NCI-H748 (cell line): ENCODE measurements around the gene UGT1A9.

Experiments
- DNase-seq: peaks from one replicate; lab custom pipeline; 2025; ENCODE audit not compliant: unreplicated experiment; lab: John Stamatoyannopoulos, UW

UGT1A9 gene

GRCh38 chr2:233815861-233816260, 144.2 kb downstream of the UGT1A9 start:
- DNase-seq: no peak

DNA sequence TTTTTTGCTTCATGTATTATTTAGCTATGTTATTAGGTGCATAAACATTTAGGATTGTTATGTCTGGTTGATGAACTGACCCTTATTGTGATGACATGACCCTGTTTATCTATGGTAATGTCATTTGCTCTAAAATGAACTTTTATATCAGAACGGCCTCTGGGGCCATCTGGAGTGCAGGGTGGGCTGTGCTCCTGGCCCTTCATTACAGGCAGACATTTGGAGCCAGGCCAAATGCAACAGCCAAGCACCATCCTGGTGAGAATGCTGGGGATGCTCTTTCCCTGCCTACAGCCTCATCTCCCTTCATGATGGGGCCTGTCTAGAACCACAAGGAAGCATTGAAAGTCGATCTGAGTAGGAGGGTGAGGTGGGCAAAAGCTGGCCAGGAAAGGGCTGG, 144.6 kb downstream of the UGT1A9 start:
- DNase-seq: peak; percentile 41

- no peak for DNase-seq
Observed at GRCh38 chr2:233816771-233817170, 145.1 kb downstream of the UGT1A9 start.

GRCh38 chr2:233817361-233817911, 145.7 kb downstream of the UGT1A9 start:
- DNase-seq: no peak

GRCh38 chr2:233817995-233818638, 146.4 kb downstream of the UGT1A9 start:
- DNase-seq: no peak

DNA sequence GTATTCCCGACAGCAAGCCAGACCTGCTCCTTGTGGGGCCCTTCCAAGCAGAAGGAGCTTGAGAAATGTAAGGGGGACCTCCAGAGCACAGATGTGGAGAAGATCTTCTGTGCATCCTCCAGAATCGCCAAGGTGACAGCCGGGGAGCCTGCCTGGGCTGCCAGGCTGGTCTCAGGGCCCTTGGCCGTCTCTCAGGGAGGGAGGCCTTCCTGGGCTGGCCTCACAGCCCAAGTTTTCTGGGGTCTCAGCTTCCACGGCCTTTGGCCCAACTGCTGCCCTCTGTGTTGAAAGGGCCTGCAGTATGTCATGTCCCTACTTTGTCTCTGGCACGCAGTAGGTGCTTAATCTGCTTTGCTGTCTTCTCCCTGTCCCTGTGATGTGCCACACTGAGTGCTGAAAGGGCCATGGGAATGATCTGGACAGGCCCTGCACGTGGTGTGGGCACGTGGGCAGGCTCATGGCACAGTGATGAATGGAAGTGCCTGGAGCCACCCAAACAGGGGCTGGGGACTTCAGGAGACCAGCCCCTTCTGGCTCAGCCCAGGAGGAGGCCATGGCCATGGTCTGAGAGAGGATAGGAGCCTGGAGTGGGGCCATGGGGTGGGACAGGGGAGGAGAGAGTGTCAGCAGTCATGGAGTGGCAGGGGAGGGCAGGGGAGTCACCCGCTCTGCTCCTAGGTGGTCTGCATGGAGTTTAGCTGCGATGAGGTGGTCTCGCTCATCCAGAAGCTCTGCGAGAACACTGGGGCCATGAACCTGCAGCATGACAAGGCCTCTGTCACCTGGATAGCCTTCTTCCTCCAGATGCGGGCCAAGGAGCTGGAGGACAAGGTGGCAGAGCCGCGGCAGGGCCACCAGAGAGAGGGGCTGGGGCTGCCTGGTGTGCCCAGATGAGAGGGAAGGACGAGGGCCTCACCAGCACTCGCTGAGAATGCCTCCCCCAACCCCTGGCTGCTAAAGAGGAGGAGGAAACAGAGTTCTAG, 147.2 kb downstream of the UGT1A9 start:
- DNase-seq: no peak

GRCh38 chr2:233819884-233820773, 148.4 kb downstream of the UGT1A9 start:
- no peak for DNase-seq

DNA sequence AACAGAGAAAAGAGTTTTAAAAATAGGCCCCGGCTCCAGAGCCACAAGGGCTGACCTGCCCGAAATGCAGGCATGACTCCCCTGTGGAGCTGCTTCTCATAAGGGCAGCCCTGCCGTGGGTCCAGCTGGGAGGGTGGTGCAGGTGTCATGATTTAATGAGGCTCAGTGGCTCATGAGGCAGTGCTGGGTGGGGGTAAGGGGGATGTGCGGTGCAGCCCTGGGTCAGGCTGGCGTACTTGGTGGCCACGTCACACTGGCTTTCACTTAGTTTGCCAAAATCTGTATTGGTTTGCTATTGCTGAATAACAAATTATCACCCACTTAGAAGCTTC, 149.0 kb downstream of the UGT1A9 start:
- no peak for DNase-seq

GRCh38 chr2:233821196-233821595, 149.5 kb downstream of the UGT1A9 start:
- DNase-seq: no peak

GRCh38 chr2:233821709-233822100, 150.0 kb downstream of the UGT1A9 start:
- no peak for DNase-seq

DNA sequence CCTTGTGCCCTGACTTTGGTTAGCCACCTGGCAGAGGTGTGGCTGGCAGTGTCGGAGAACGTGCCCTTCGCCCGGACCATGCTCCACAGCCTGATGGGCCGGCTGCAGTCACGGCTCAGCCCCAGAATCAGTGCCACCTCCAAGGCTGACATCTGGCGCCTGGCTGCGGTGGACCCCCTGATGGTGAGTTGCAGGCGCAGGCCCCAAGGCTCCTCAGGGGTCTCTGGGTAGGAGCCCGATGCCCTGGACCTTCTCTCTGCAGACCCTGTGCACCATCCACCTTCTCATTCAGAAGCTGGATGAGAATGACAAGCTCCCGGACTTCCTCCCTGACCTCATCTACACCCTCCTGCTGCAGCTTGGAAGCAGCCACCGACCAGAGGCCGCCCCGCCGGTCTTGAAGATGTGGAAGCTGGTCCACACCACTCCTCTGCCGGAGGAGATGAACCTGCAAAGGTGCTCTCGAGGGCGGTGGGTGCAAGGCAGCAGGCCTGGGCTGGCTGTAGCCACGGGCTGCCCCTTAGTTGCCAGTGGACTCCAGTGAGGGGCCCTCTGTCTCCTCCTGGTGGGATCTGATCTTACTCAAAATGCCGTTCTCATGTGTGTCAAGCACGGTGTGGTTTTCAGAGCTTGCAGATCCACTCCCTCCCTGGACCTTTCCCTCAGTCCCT, 150.5 kb downstream of the UGT1A9 start:
- no peak for DNase-seq
